Suprapubic skin (tissue), 4 donors: Measurements from ENCODE around the gene SEMA3D.

ENCODE experiments used
- EP300 ChIP-seq: sonication (generic); formaldehyde crosslinking; IDR thresholded peaks from one replicate; pipeline ENCODE4 v1.6.1; 2017; ENCODE audit warnings: antibody characterized with exemption
- POLR2A ChIP-seq, 2 donors: fragments of 450-650 bp; IDR thresholded peaks; one replicate each; pipeline ENCODE4 v1.6.1; 2017; ENCODE audit warnings: antibody characterized with exemption in 2 of 2, mild to moderate bottlenecking in 2 of 2, moderate library complexity in 2 of 2
- POLR2AphosphoS5 ChIP-seq, 3 donors: sonication (generic); formaldehyde crosslinking; IDR thresholded peaks; one replicate each; pipeline ENCODE4 v1.6.1; 2017; ENCODE audit warnings: antibody characterized with exemption in 3 of 3
- TF ChIP-seq, protein P1 (sequence below), 2 donors: fragments of 200-600 bp in 1 of 2; fragments of 450-650 bp in 1 of 2; sonication (generic) in 1 of 2; IDR thresholded peaks; one replicate each; pipeline ENCODE4 v1.5.1; 2016 to 2019; ENCODE audit warnings: antibody characterized with exemption in 2 of 2, mild to moderate bottlenecking in 1 of 2, moderate library complexity in 1 of 2

DNA sequence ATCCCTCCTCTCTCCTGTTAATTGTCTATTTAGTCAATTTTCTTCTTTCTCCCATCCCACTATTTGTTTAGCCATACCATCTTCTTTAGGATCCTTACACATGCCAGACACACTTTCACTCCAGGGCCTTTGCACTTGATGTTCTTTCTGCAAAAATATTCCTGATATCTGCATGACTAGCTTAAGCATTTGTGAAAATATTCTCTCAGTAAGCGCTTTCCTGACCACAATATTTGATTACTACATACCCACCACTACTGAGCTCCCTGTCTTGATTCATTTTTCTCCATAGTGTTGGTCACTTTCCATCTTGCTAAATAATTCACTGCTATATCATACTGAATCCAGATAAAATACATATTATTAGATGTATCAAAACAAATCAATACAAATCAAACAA is 75.1 kb downstream of the SEMA3D start:
- TF ChIP-seq, protein P1, sequence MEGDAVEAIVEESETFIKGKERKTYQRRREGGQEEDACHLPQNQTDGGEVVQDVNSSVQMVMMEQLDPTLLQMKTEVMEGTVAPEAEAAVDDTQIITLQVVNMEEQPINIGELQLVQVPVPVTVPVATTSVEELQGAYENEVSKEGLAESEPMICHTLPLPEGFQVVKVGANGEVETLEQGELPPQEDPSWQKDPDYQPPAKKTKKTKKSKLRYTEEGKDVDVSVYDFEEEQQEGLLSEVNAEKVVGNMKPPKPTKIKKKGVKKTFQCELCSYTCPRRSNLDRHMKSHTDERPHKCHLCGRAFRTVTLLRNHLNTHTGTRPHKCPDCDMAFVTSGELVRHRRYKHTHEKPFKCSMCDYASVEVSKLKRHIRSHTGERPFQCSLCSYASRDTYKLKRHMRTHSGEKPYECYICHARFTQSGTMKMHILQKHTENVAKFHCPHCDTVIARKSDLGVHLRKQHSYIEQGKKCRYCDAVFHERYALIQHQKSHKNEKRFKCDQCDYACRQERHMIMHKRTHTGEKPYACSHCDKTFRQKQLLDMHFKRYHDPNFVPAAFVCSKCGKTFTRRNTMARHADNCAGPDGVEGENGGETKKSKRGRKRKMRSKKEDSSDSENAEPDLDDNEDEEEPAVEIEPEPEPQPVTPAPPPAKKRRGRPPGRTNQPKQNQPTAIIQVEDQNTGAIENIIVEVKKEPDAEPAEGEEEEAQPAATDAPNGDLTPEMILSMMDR (IDR thresholded peaks at IDR 0.05): no peak
- no peak for TF ChIP-seq POLR2A (IDR thresholded peaks at IDR 0.05)
- TF ChIP-seq POLR2AphosphoS5 (IDR thresholded peaks at IDR 0.05): no peak
- TF ChIP-seq EP300: no peak
